ENCODE measurements around the gene STK32A. TPM values are rescaled to one million over a fixed set of nuclear protein-coding genes. Genes with fewer than 3 reads are reported as not detected.

The STK32A gene
- total RNA-seq, 4 donors from 2014 or later = 2.5 to 15.3 (median 9.4) TPM

- Histone ChIP-seq H3K4me1 (no peaks in the 10 kb centered on the region), H3K4me3 (replicated peaks in 1 of 3) (no peak overlapping the region), H3K9me3 (no peaks in the 10 kb centered on the region), H3K27me3 (no peaks in the 10 kb centered on the region), H3K27ac (no peak overlapping the region), H3K36me3 (no peaks in the 10 kb centered on the region)
- WGBS, 2 donors = 93 to 94% methylated on average over 1 of the region's 1 CpG
- TF ChIP-seq CTCF (IDR thresholded peaks at IDR 0.05) (no peak), POLR2A (IDR thresholded peaks at IDR 0.05) (no peak)
- intact Hi-C loops (cut with DNase I) = no loop called here
- DNase-seq = no peak
Measured at GRCh38 chr5:147340941-147341340, 106.1 kb downstream of the STK32A start.

GRCh38 chr5:147341345-147341744 is 106.5 kb downstream of the STK32A start:
- DNase-seq = no peak
- Histone ChIP-seq H3K27me3 (no peaks in the 10 kb centered on the region), H3K27ac (no peak overlapping the region), H3K4me3 (replicated peaks in 1 of 3) (no peak overlapping the region), H3K4me1 (no peaks in the 10 kb centered on the region), H3K9me3 (no peaks in the 10 kb centered on the region), H3K36me3 (no peaks in the 10 kb centered on the region)
- no peak for TF ChIP-seq CTCF (IDR thresholded peaks at IDR 0.05)
- no peak for TF ChIP-seq POLR2A (IDR thresholded peaks at IDR 0.05)
- intact Hi-C loops (cut with DNase I) = no loop called here

DNA sequence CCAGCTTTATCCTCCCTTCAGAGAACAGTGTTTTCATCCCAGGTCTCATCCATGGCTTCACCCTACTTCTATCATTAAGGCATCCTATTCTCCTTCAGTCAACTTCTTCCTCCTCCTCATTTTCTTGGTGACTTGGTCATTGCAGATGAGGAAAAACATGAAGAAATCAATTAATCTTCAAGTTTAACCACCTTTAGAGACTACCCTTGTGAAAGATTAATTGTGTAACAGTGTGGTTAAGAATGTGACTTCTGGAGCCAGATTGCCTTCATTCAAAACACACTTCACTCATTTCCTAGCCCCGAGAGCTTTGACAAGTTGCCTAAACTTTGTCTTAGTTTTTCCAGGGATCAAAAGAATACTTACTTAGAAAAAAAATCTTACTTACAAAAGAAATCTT is 110.0 kb downstream of the STK32A start:
- no peaks in the 10 kb centered on the region for H3K9me3 ChIP-seq
- WGBS, 2 donors = 2 to 24% methylated on average over 1 of the region's 1 CpG
- TF ChIP-seq CTCF (IDR thresholded peaks at IDR 0.05) = no peak
- no peak for TF ChIP-seq POLR2A (IDR thresholded peaks at IDR 0.05)
- H3K27me3 ChIP-seq = no peaks in the 10 kb centered on the region
- H3K27ac ChIP-seq = no peak overlapping the region
- no peak for DNase-seq
- H3K4me1 ChIP-seq = peaks cover 7 to 11% of the 10 kb centered on the region in 2 donors
- intact Hi-C loops (cut with DNase I) = no loop called here
- no peaks in the 10 kb centered on the region for H3K36me3 ChIP-seq
- H3K4me3 ChIP-seq (replicated peaks in 1 of 3) = no peak overlapping the region

DNA sequence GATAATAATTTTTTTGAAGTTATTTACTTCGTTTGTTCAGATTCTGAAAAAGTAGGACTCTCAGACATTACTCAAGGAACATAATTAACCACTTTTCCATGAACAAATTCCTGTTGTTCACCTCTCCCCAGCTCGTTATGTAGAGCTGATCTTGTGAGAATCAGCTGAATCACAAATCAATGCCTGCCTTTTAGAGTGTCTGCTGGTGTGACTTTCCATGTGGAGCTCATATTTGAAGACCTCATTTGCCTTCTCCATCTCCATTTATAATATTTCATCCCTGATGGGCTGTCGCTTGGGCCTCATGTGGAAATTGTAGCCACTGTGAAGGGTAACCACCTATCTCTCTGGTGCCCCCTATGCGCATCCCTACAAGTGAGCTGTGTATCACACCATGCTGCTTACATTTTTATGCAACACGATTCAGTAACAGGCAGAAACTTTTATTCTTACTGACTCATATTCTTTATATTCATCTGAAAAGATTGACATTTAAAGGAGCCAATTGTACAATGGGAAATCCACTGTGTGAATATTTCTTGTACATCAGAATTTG is 111.3 kb downstream of the STK32A start:
- no peak for DNase-seq
- no peak overlapping the region for H3K4me3 ChIP-seq (replicated peaks in 1 of 3)
- no peak overlapping the region for H3K27ac ChIP-seq
- H3K9me3 ChIP-seq = no peaks in the 10 kb centered on the region
- TF ChIP-seq CTCF (IDR thresholded peaks at IDR 0.05) = no peak
- no peak for TF ChIP-seq POLR2A (IDR thresholded peaks at IDR 0.05)
- no peaks in the 10 kb centered on the region for H3K36me3 ChIP-seq
- peaks cover 7 to 11% of the 10 kb centered on the region in 2 donors for H3K4me1 ChIP-seq
- intact Hi-C loops (cut with DNase I) = no loop called here
- 88% methylated on average over 5 of the region's 5 CpGs for WGBS, 2 donors
- H3K27me3 ChIP-seq = no peaks in the 10 kb centered on the region

GRCh38 chr5:147348046-147348445 is 113.2 kb downstream of the STK32A start:
- H3K4me3 ChIP-seq (replicated peaks in 1 of 3) = no peak overlapping the region
- TF ChIP-seq POLR2A (IDR thresholded peaks at IDR 0.05) (no peak), CTCF (IDR thresholded peaks at IDR 0.05) (no peak)
- peaks cover 7 to 11% of the 10 kb centered on the region in 2 donors for H3K4me1 ChIP-seq
- H3K36me3 ChIP-seq = no peaks in the 10 kb centered on the region
- DNase-seq = no peak
- WGBS, 2 donors = 74 to 83% methylated on average over 2 of the region's 2 CpGs
- peak overlapping the region in 2 of 3 donors; percentile 19 to 71 for H3K27ac ChIP-seq
- intact Hi-C loops (cut with DNase I) = no loop called here
- no peaks in the 10 kb centered on the region for H3K27me3 ChIP-seq
- no peaks in the 10 kb centered on the region for H3K9me3 ChIP-seq

All from thyroid gland (tissue), 4 donors.